Endothelial cell of umbilical vein (primary cell): ENCODE results near the gene PALM. TPM values are rescaled to one million over a fixed set of nuclear protein-coding genes. Genes with fewer than 3 reads are reported as not detected.

Experiments used
- BruUV-seq: library from RNA; stranded (reverse); fragments of 400-500 nt; replicated peaks from 2 replicates; lab custom pipeline; 2021; lab: Mats Ljungman, UMichigan
- CTCF ChIA-PET: fragments of 300-600, 350-600 bp; sonication (Branson Sonifier 250); formaldehyde crosslinking; loops from one replicate; lab custom pipeline; 2021; ENCODE audit warnings: antibody characterized with exemption, inconsistent platforms; lab: Charles Lee
- POLR2A ChIA-PET: fragments of 300-600, 350-600 bp; sonication (Branson Sonifier 250); formaldehyde crosslinking; loops from one replicate; lab custom pipeline; 2021; ENCODE audit warnings: antibody characterized with exemption, inconsistent platforms; lab: Charles Lee
- DNase-seq: peaks from one replicate; pipeline ENCODE4 v3.0.0-alpha.2; 2011; ENCODE audit warnings: low read depth, low spot score
- FAIRE-seq: peaks from 2 replicates; lab custom pipeline; 2011; peaks lifted over from hg19 to GRCh38; lab: Jason Lieb, UNC
- H2AFZ ChIP-seq: 2 replicates; pipeline ENCODE4 v1.6.0; 2012; ENCODE audit warnings: low read depth, low read length, control low read depth, inconsistent platforms
- H3K27ac ChIP-seq: 2 replicates; pipeline ENCODE4 v1.5.1; 2011; ENCODE audit warnings: low read depth, mild to moderate bottlenecking, control low read depth, low read length, moderate library complexity; ENCODE audit not compliant: insufficient read depth
- H3K27me3 ChIP-seq, 2 experiments: 2 replicates each; pipeline versions ENCODE4 v1.6.0 to v1.6.1; 2011; ENCODE audit warnings: low read length in 2 of 2, mixed read lengths in 1 of 2; ENCODE audit not compliant: control insufficient read depth in 2 of 2, insufficient read depth in 2 of 2
- H3K36me3 ChIP-seq, 2 experiments: 2 replicates in 1 of 2; 3 replicates in 1 of 2; pipeline ENCODE4 v1.5.1; 2011; ENCODE audit warnings: low read length in 2 of 2, mild to moderate bottlenecking in 1 of 2, moderate library complexity in 1 of 2; ENCODE audit not compliant: control insufficient read depth in 2 of 2, insufficient read depth in 2 of 2; ENCODE audit errors: extremely low read depth in 1 of 2
- H3K4me1 ChIP-seq: 3 replicates; pipeline ENCODE4 v1.5.1; 2011; ENCODE audit warnings: mild to moderate bottlenecking, low read length; ENCODE audit not compliant: control insufficient read depth, insufficient read depth; ENCODE audit errors: extremely low read depth
- H3K4me2 ChIP-seq: 2 replicates; pipeline ENCODE4 v1.6.1; 2011; ENCODE audit warnings: low read length, control low read depth, mixed read lengths; ENCODE audit not compliant: insufficient read depth
- H3K4me3 ChIP-seq, 3 experiments: fragments of 200-600 bp in 1 of 3; sonication (generic), shearing (Covaris generic) in 1 of 3; replicated peaks in 1 of 3; 2 replicates each; pipeline ENCODE4 v1.5.1; 2011 to 2016; ENCODE audit warnings: control low read depth in 3 of 3, low read length in 3 of 3, mild to moderate bottlenecking in 2 of 3, inconsistent platforms in 1 of 3, low read depth in 1 of 3, moderate library complexity in 1 of 3; ENCODE audit not compliant: insufficient read depth in 1 of 3
- H3K79me2 ChIP-seq: 2 replicates; pipeline ENCODE4 v1.6.0; 2012; ENCODE audit warnings: low read length, inconsistent platforms; ENCODE audit not compliant: control insufficient read depth, insufficient read depth
- H3K9ac ChIP-seq: replicated peaks from 2 replicates; pipeline ENCODE3; 2011; ENCODE audit warnings: low read length, control low read depth; ENCODE audit not compliant: insufficient read depth; ENCODE audit errors: extremely low read depth
- H3K9me1 ChIP-seq: replicated peaks from 3 replicates; pipeline ENCODE4 v1.6.0; 2011; ENCODE audit warnings: mild to moderate bottlenecking, low read length; ENCODE audit not compliant: control insufficient read depth, insufficient read depth; ENCODE audit errors: extremely low read depth
- H3K9me3 ChIP-seq: replicated peaks from 2 replicates; pipeline ENCODE4 v1.5.1; 2012; ENCODE audit warnings: low read length, inconsistent platforms; ENCODE audit not compliant: control insufficient read depth, insufficient read depth
- H4K20me1 ChIP-seq: replicated peaks from 2 replicates; pipeline ENCODE3; 2011; ENCODE audit warnings: mild to moderate bottlenecking, low read length; ENCODE audit not compliant: control insufficient read depth, insufficient read depth; ENCODE audit errors: extremely low read depth
- CTCF ChIP-seq, 2 donors: IDR thresholded peaks; 1 replicate in 1 of 2; 2 replicates in 1 of 2; pipeline ENCODE4 v1.5.1; 2011; ENCODE audit warnings: low read length in 2 of 2, mild to moderate bottlenecking in 2 of 2, moderate library complexity in 2 of 2, control low read depth in 1 of 2, inconsistent platforms in 1 of 2, low read depth in 1 of 2; ENCODE audit not compliant: insufficient read depth in 1 of 2; ENCODE audit errors: extremely low read depth in 1 of 2
- FOS ChIP-seq: IDR thresholded peaks from 2 replicates; pipeline ENCODE4 v1.6.1; 2011; ENCODE audit warnings: mild to moderate bottlenecking, low read length, moderate library complexity, borderline replicate concordance; ENCODE audit not compliant: insufficient read depth
- GATA2 ChIP-seq: IDR thresholded peaks from 2 replicates; pipeline ENCODE4 v1.7.0; 2011; ENCODE audit warnings: low read depth, mild to moderate bottlenecking, moderate library complexity, mixed read lengths, low read length; ENCODE audit not compliant: insufficient read length, insufficient read depth
- dilution Hi-C: fragments of 300-500 bp; cut with MboI; formaldehyde crosslinking; loops from one replicate; pipeline ENCODE4 v1.15.0; 2019; ENCODE audit warnings: low sequenced_read_pairs; ENCODE audit not compliant: extremely low pct_ligation_motif_present
- intact Hi-C: fragments of 100-400 bp; cut with micrococcal nuclease; formaldehyde crosslinking; loops from one replicate; pipeline ENCODE4 v1.10.0; 2022
- polyA plus RNA-seq, 4 experiments: library from polyadenylated mRNA; depleted of rRNA in 3 of 4; stranded (reverse) in 3 of 4; unstranded in 1 of 4; fragments of >200 nt; gene quantifications; 2 replicates each; pipeline versions ENCODE4 v1.2.1 to v1.2.3, GENCODE V29; 2011 to 2012; ENCODE audit warnings: missing spikeins in 1 of 4
- total RNA-seq: library from RNA; stranded (reverse); gene quantifications from 2 replicates; pipeline ENCODE4 v1.2.3, GENCODE V29; 2021
- TF ChIP-seq, protein P1 (sequence below): IDR thresholded peaks from 2 replicates; pipeline ENCODE4 v1.6.1; 2011; ENCODE audit not compliant: insufficient read depth, insufficient read length

Gene PALM
- total and polyA plus RNA-seq, 2 donors (not counting 3 experiments of a cell fraction or from before 2014, with no cell fraction given): 3.9 to 31.8 TPM

DNA sequence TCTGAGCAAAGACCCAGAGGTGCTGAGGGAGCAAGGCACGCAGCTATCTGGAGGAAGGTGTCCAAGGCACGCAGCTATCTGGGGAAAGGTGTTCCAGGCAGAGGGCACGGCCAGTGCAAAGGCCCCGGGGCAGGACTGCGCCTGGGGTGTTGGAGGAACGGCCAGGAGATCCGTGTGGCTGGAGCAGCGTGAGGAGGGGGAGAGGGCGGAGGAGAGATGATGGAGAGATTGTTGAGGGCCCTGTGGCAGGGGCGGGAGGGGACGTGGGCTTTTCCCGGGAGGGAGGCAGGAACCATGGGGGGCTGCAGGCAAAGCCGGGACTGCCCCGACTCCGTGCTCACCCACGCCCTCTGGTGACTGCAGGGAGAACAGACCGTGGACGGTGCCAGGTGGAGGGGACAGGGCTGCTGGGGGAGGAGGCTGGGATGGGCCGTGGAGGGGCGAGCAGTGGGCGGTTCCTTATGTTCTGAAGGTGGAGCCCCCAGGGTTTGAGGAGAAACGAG is 28.9 kb downstream of the PALM start:
- TF ChIP-seq FOS (no peak), CTCF (IDR thresholded peaks at IDR 0.05; ENCODE audit: extremely low read depth in 1 of 2, insufficient read depth in 1 of 2, low read depth in 1 of 2, low read length in 2 of 2) (peak; percentile 46 to 80), GATA2 (no peak)
- TF ChIP-seq, protein P1, sequence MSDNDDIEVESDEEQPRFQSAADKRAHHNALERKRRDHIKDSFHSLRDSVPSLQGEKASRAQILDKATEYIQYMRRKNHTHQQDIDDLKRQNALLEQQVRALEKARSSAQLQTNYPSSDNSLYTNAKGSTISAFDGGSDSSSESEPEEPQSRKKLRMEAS: no peak
- no peak overlapping the region for H2AFZ ChIP-seq
- dilution Hi-C loops: no loop called here
- ChIA-PET POLR2A (no interaction called here), CTCF (interaction anchor here (1.0 to 1.1 kb wide), 4 partner anchors 57 to 74 kb away, joined by 3 to 4 read pairs (median 4); partner anchors contain the start of gene RNF126)
- no peaks in the 10 kb centered on the region for H3K27me3 ChIP-seq
- no peak overlapping the region for H3K9ac ChIP-seq
- H3K4me1 ChIP-seq: no peaks in the 10 kb centered on the region
- no peak overlapping the region for H3K4me3 ChIP-seq
- H3K9me1 ChIP-seq: no peaks in the 10 kb centered on the region
- BruUV-seq: no TSS peak
- peak; percentile 36 for DNase-seq
- no peaks in the 10 kb centered on the region for H3K36me3 ChIP-seq
- no peaks in the 10 kb centered on the region for H3K79me2 ChIP-seq
- peak; percentile 50 for FAIRE-seq
- H3K27ac ChIP-seq: no peak overlapping the region
- no peaks in the 10 kb centered on the region for H3K9me3 ChIP-seq
- no peaks in the 10 kb centered on the region for H4K20me1 ChIP-seq
- intact Hi-C loops: no loop called here
- no peak overlapping the region for H3K4me2 ChIP-seq
